GM20431 (cell line): Measurements from ENCODE around the gene THEM4.

Experiments
- in situ Hi-C: fragments of 300-500 bp; cut with MseI, MboI; formaldehyde crosslinking; loops from one replicate; pipeline ENCODE4 v1.15.0; 2020; ENCODE audit warnings: low sequenced_read_pairs; ENCODE audit not compliant: unreplicated experiment

THEM4 gene

GRCh38 chr1:151909167-151910149 lies at the start of gene THEM4:
Gene THEM4 (minus strand): TSS chr1:151909511. CDS start chr1:151909458, 53 bp downstream.
- in situ Hi-C loops, result no loop called here

- in situ Hi-C loops, result no loop called here
Measured at GRCh38 chr1:151958959-151959358, 49.6 kb upstream of the THEM4 start.

GRCh38 chr1:151956957-151957497 lies 47.7 kb upstream of the THEM4 start:
- in situ Hi-C loops, result no loop called here

- in situ Hi-C loops, result no loop called here
Measured at GRCh38 chr1:151953409-151954094, 44.2 kb upstream of the THEM4 start.

- in situ Hi-C loops, result no loop called here
Measured at GRCh38 chr1:151952811-151953210, 43.5 kb upstream of the THEM4 start.

- in situ Hi-C loops, result no loop called here
Measured at GRCh38 chr1:151949371-151950193, 40.3 kb upstream of the THEM4 start.

- in situ Hi-C loops, result no loop called here
Measured at GRCh38 chr1:151948506-151948905, 39.2 kb upstream of the THEM4 start.

- in situ Hi-C loops, result no loop called here
Measured at GRCh38 chr1:151947140-151947539, 37.8 kb upstream of the THEM4 start.

GRCh38 chr1:151945725-151946722 lies 36.7 kb upstream of the THEM4 start:
- in situ Hi-C loops, result no loop called here

GRCh38 chr1:151944857-151945575 lies 35.7 kb upstream of the THEM4 start:
- in situ Hi-C loops, result no loop called here

- in situ Hi-C loops, result no loop called here
Measured at GRCh38 chr1:151944126-151944856, 35.0 kb upstream of the THEM4 start.

- in situ Hi-C loops, result no loop called here
Measured at GRCh38 chr1:151943591-151943990, 34.3 kb upstream of the THEM4 start.

- in situ Hi-C loops, result no loop called here
Measured at GRCh38 chr1:151942882-151943281, 33.6 kb upstream of the THEM4 start.

- in situ Hi-C loops, result no loop called here
Measured at GRCh38 chr1:151940541-151940940, 31.2 kb upstream of the THEM4 start.

GRCh38 chr1:151939779-151940178 lies 30.5 kb upstream of the THEM4 start:
- in situ Hi-C loops, result no loop called here

- in situ Hi-C loops, result no loop called here
Measured at GRCh38 chr1:151939141-151939540, 29.8 kb upstream of the THEM4 start.

GRCh38 chr1:151936653-151937052 lies 27.3 kb upstream of the THEM4 start:
- in situ Hi-C loops, result no loop called here
